Uterus (tissue), 4 donors: Measurements from ENCODE around the gene RASL11B. TPM values are rescaled to one million over a fixed set of nuclear protein-coding genes. Genes with fewer than 3 reads are reported as not detected.

Source experiments
- DNase-seq, 2 donors: peaks; one replicate each; pipeline ENCODE4 v3.0.0-alpha.2; 2019 to 2020
- H3K27ac ChIP-seq, 2 donors: fragments of 200-600 bp; sonication (generic); 1 replicate in 1 of 2; 2 replicates in 1 of 2; pipeline ENCODE4 v1.5.1; 2016 to 2018
- H3K27me3 ChIP-seq, 2 donors: fragments of 200-600 bp; sonication (generic); one replicate each; pipeline ENCODE4 v1.5.1; 2018 to 2019; ENCODE audit warnings: control low read depth in 1 of 2
- H3K36me3 ChIP-seq, 2 donors: fragments of 200-600 bp; sonication (generic); one replicate each; pipeline ENCODE4 v1.5.1; 2019; ENCODE audit warnings: control low read depth in 1 of 2
- H3K4me1 ChIP-seq, 2 donors: fragments of 200-600 bp; sonication (generic); one replicate each; pipeline ENCODE4 v1.5.1; 2018 to 2019; ENCODE audit warnings: control low read depth in 1 of 2
- H3K4me3 ChIP-seq, 2 donors: fragments of 200-600 bp; sonication (generic); 1 replicate in 1 of 2; 2 replicates in 1 of 2; pipeline ENCODE4 v1.5.1; 2018 to 2019; ENCODE audit warnings: mild to moderate bottlenecking in 1 of 2
- H3K9me3 ChIP-seq, 2 donors: fragments of 200-600 bp; sonication (generic); one replicate each; pipeline ENCODE4 v1.5.1; 2019; ENCODE audit warnings: control low read depth in 1 of 2
- POLR2A ChIP-seq, 2 donors: fragments of 450-650 bp; IDR thresholded peaks; one replicate each; pipeline ENCODE4 v1.6.1; 2016; ENCODE audit warnings: antibody characterized with exemption in 2 of 2, mild to moderate bottlenecking in 1 of 2, moderate library complexity in 1 of 2
- intact Hi-C: fragments of 100-400 bp; cut with DNase I; formaldehyde crosslinking; loops from one replicate; pipeline ENCODE4 v1.15.1; 2023; ENCODE audit warnings: low total_unique reads
- total RNA-seq, 4 donors: library from RNA; depleted of rRNA in 3 of 4; stranded (reverse); fragments of >200 nt in 3 of 4; gene quantifications; one replicate each; pipeline versions ENCODE4 v1.1.0 to v1.2.4, GENCODE V29; 2014 to 2023
- TF ChIP-seq, protein P1 (sequence below), 4 experiments: fragments of 200-600 bp in 2 of 4; fragments of 450-650 bp in 2 of 4; sonication (generic) in 2 of 4; IDR thresholded peaks; one replicate each; pipeline ENCODE4 v1.5.1; 2016 to 2019; ENCODE audit warnings: antibody characterized with exemption in 4 of 4, mild to moderate bottlenecking in 2 of 4, moderate library complexity in 1 of 4
- donor health status: DM: yes; HTN: yes; CAD: no.

Gene RASL11B, protein sequence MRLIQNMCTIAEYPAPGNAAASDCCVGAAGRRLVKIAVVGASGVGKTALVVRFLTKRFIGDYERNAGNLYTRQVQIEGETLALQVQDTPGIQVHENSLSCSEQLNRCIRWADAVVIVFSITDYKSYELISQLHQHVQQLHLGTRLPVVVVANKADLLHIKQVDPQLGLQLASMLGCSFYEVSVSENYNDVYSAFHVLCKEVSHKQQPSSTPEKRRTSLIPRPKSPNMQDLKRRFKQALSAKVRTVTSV
- total RNA-seq, result 10 to 100 TPM in 1 of 4 donors, 1 to 10 TPM in 2, under 1 TPM in 1; 0.29 to 36.4 (median 4.4) TPM

DNA sequence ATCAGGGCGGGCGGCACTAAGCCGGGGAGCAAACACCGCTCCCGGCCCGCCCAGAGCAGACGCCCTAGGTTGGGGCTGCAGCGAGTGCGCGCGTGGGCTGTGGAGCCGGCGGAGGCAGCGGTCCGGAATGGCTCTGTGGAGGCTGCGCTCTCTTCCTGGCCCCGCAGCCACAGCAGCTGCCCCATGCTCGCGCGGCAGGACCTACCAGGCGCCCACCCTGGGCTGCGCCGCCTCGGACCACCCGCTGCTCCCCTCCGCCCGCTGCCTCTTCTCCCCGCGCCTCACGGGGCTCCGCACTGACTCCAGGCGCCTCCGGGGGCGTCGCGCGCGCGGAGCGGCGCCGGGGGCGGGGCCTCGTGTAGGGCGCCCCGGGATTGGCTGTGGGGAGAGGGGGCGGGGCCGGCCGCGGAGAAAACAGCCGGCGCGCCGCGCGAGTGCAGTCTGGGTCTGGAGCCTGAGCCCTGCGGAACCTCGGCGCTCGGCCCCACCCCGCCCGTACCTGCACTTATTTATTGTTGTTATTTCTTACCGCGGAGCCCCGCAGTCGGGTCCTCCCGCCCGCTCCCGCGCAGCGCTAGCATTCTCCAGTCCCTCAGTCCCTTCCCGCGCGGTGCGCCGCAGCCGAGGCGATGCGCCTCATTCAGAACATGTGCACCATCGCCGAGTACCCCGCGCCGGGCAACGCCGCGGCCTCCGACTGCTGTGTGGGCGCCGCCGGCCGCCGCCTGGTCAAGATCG, at the start of gene RASL11B:
RASL11B (plus strand) TSS at position 439 of the 738 bp plus-strand sequence; CDS start at position 630, 191 bp downstream.
- TF ChIP-seq POLR2A (IDR thresholded peaks at IDR 0.05), result peak; percentile 78 to 96
- TF ChIP-seq, protein P1, sequence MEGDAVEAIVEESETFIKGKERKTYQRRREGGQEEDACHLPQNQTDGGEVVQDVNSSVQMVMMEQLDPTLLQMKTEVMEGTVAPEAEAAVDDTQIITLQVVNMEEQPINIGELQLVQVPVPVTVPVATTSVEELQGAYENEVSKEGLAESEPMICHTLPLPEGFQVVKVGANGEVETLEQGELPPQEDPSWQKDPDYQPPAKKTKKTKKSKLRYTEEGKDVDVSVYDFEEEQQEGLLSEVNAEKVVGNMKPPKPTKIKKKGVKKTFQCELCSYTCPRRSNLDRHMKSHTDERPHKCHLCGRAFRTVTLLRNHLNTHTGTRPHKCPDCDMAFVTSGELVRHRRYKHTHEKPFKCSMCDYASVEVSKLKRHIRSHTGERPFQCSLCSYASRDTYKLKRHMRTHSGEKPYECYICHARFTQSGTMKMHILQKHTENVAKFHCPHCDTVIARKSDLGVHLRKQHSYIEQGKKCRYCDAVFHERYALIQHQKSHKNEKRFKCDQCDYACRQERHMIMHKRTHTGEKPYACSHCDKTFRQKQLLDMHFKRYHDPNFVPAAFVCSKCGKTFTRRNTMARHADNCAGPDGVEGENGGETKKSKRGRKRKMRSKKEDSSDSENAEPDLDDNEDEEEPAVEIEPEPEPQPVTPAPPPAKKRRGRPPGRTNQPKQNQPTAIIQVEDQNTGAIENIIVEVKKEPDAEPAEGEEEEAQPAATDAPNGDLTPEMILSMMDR (IDR thresholded peaks at IDR 0.05), result peak in 3 of 4 experiments; percentile 37 to 64 (median 60)
- intact Hi-C loops, result loop anchor here (10.0 kb wide), 1 partner anchor 137 kb away; no protein-coding TSS in a partner anchor
- Histone ChIP-seq H3K36me3 (no peaks in the 10 kb centered on the region), H3K4me3 (peak within 1 kb of the TSS; percentile 61 to 67), H3K4me1 (no peaks in the 10 kb centered on the region), H3K27ac (peak within 1 kb of the TSS; percentile 40 to 65), H3K27me3 (no peaks in the 10 kb centered on the region), H3K9me3 (no peaks in the 10 kb centered on the region)
- DNase-seq, result peak; percentile 76 to 85

DNA sequence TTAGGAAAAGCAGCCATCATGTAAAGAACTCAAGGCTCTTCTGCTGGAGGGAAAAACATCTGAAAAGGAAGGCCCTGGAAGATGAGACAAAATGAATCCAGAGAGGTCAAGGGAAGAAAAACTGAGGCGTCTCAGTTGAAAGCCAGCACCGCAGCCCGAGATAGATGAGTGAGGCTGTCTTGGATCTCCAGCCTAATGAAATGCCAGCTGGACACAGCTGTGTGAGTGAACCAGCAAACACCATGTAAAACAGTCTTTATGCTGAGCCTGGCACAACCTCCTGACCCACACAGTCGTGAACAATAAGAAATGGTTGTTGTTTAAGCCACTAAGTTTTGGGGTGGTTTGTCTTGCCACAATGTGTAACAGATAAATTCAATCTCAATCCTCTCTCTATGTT, 48.6 kb upstream of the RASL11B start:
- Histone ChIP-seq H3K27ac (no peak overlapping the region), H3K4me3 (no peak overlapping the region), H3K9me3 (no peaks in the 10 kb centered on the region), H3K4me1 (no peaks in the 10 kb centered on the region), H3K27me3 (no peaks in the 10 kb centered on the region), H3K36me3 (no peaks in the 10 kb centered on the region)
- no peak for TF ChIP-seq POLR2A (IDR thresholded peaks at IDR 0.05)
- TF ChIP-seq, protein P1 (IDR thresholded peaks at IDR 0.05), result no peak
- intact Hi-C loops, result no loop called here
- DNase-seq, result no peak

DNA sequence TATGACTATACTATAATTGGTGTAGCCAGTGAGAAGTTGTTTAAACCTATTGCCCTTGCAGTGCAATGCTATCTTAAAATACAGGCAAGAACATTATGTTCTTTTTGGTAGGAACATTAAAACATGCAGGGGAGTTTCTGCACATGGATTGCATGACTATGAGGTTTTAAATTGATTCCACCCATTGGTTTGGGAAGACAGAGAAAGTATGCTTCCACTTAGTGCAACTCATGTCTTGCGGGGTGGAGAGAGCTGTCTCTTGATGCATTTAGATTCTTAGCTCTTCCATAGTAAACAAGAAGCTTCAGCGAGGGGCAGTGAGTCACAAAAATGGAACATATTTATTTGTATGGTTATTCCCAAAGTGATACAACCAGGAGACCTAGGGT, 39.5 kb upstream of the RASL11B start:
- Histone ChIP-seq H3K4me3 (no peak overlapping the region), H3K4me1 (no peaks in the 10 kb centered on the region), H3K27ac (no peak overlapping the region), H3K36me3 (no peaks in the 10 kb centered on the region), H3K9me3 (no peaks in the 10 kb centered on the region), H3K27me3 (no peaks in the 10 kb centered on the region)
- no peak for DNase-seq
- intact Hi-C loops, result no loop called here
- TF ChIP-seq POLR2A (IDR thresholded peaks at IDR 0.05), result no peak
- TF ChIP-seq, protein P1 (IDR thresholded peaks at IDR 0.05), result no peak

DNA sequence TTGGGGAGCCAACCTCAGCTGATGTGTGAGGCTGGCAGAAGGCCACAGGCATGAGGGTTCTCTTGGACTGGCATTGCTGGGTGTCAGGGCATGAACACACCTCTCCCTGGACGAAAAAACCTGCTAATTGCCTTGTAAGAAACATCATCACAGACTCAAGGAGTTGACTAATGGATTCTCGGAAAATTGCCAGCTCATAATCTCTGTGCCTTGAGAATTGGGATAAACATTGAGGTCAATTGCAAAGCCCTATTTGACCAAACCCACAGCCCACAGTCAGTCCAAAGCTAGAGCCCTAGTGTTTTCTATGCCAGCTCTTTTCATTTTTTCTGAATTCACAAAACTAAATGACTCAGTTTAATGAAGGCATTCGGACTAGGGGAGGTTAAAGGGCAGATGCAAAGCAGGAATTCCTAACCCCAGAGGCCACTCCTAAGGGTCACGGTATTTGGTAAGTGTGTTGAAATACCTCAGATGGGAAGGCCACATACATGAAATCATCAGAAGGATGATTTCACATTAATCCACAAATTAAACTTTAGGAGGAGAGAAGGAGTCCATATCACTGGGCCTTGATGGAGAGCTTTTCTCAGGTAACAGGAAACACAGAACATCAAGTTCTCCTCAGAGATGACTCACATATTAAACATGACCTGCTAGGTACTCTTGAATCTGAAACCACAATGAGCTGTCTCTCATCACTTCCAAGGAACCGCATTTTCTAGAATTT, 39.0 kb upstream of the RASL11B start:
- TF ChIP-seq POLR2A (IDR thresholded peaks at IDR 0.05), result no peak
- TF ChIP-seq, protein P1 (IDR thresholded peaks at IDR 0.05), result no peak
- Histone ChIP-seq H3K4me1 (no peaks in the 10 kb centered on the region), H3K27ac (no peak overlapping the region), H3K9me3 (no peaks in the 10 kb centered on the region), H3K4me3 (no peak overlapping the region), H3K27me3 (no peaks in the 10 kb centered on the region), H3K36me3 (no peaks in the 10 kb centered on the region)
- intact Hi-C loops, result no loop called here
- no peak for DNase-seq
